HG03103 (cell line): Measurements from ENCODE around the gene CRX.
"Not testable (repeated sequence)": the region's sequence is repeated elsewhere in the genome, so short reads cannot be mapped to it uniquely, and the experiment has no call there.

Source experiments
- ATAC-seq: cut with Tn5 transposase; IDR thresholded peaks from one replicate; pipeline ENCODE4 v1.9.1; 2021; ENCODE audit warnings: low read depth; ENCODE audit not compliant: unreplicated experiment

Gene CRX

GRCh38 chr19:47858646-47859285 is 37.0 kb downstream of the CRX start, which contains the start of gene TPRX2:
TPRX2 (plus strand) TSS chr19:47859235; CDS start chr19:47859247, 12 bp downstream.
- not testable (repeated sequence) for ATAC-seq

DNA sequence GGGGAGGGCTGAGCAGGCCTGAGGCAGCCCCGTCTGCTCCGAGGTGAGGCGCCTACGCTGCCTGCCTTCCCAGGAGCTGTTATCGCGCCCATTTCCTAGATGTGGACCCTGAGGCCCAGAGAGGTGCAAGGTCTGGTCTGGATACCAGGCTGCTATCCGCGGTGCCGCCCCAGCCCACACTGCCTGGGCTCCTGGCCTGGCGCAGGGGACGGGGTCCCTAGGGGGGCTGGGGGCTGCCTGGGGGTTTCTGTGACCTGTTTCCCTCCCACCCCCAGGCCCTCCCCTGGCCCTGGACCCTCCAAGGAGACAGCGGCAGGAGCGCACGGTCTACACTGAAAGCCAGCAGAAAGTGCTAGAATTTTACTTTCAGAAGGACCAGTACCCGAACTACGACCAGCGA is 38.1 kb downstream of the CRX start:
- not testable (repeated sequence) for ATAC-seq

DNA sequence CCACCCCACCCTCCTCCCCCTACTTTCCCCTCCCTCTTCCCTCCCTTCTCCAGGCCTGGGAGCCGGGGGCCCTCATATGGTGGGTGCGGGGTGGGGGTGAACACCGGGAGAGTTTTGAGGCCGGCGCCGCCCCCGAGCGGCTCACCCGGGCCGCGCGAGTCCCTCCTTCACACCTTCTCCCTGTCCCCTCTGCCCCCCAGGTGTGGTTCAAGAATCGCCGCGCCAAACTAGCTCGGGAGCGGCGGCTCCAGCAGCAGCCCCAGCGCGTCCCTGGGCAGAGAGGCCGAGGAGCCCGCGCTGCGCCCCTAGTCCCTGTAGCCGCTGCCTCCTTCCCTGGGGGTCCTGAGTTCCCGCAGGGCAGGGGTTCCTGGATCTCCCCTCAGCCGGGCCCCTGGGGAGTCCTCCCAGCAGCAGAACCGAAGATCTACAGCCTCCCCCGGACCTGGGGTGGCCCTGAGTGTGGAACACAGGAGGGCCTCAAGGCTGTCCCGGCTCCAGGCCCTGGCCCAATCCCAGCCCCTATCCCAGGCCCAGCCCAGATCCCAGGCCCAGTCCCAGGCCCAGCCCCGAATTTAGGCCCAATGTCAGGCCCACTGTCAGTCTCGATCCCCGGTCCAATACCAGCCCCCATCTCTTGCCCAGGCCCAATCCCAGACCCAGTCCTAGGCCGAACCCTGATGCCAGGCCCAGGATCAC is 39.0 kb downstream of the CRX start:
- ATAC-seq, result no peak

DNA sequence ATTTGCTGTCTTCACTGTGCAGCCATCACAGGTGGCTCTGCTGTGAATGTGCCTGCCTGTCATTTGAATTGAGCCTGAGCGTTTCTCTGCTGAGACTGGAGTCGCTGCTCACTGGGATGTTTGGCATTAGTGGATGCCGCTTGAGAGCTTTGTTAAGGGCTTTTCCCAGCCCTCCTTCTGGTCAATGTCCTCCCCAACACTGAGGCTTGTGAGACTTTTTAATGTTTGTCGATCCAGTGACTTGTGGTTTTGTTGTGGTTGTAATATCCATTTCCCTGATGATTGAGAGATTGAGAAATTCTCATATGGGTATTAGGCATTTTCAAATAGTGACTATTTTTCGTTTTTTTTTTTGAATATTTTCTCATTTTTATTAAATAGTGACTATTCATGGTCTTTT is 39.9 kb downstream of the CRX start:
- no peak for ATAC-seq

DNA sequence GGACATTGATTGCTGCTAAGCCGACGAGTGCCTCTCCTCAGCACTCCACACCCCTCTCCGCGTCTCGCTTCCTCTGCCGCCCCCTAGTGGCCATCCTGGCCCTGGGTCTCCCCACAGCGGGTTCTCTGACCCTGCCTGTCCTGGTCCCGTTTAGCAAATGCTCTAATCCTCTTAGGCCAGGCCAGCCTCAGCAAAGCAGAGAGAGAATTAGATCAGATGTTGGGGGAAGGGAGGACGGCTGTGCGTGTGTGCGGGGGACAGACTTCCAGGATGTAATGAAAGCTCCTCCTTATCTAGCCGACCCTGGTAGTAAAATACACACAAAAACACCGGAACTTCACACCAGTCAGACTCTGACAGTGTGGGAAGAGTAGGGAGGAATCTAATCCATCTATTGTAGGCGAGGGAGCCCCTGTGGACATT is 41.8 kb downstream of the CRX start:
- ATAC-seq, result no peak

GRCh38 chr19:47865166-47865565 is 43.4 kb downstream of the CRX start:
- no peak for ATAC-seq

DNA sequence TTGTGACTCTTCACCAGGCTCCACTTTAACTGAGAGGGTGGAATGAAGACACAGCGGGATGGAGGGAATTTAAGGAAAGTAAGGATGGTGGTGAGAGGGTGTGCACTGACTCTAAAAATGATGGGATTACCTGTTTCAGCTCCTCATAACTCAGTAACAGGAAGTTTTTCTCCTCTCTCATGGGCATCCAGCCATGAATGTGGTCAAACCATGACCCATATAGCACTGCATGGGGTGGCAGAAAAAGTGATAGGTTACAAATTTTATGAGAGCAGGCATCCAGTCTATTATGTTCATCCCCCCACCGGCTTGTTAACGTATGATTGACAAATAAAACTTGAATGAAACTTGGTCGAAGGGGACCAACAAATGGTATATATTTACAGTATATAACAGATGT is 57.2 kb downstream of the CRX start:
- no peak for ATAC-seq

DNA sequence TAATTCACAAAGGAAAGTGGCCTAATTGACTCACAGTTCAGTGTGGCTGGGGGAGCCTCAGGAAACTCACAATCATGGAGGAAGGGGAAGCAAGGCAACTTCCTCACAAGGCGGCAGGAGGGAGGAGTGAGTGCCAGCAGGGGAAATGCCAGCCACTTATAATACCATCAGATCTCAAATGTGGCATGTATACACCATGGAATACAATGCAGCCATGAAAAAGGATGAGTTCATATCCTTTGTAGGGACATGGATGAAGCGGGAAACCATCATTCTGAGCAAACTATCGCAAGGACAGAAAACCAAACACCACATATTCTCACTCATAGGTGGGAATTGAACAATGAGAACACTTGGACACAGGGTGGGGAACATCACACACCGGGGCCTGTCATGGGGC is 57.6 kb downstream of the CRX start:
- ATAC-seq, result not testable (repeated sequence)

DNA sequence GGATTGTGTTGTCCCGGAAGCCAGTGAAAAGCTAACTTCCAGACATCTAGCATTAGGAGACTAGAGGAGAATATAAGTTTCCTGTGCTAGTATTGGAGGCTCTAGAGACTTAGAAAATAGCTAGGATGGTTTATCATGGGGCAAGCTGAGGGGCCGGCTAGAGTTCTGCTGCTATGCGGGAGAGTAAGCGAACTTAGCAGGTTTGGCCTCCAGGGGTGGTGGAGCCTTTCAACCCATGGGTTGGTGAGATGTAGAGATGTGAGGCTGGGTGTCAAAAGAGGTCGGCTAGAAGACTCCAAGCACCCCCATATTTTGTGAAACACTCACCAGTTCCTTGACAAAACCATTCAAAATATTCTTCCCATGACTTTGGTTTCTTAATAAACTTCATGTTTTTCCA is 60.0 kb downstream of the CRX start:
- ATAC-seq, result no peak

DNA sequence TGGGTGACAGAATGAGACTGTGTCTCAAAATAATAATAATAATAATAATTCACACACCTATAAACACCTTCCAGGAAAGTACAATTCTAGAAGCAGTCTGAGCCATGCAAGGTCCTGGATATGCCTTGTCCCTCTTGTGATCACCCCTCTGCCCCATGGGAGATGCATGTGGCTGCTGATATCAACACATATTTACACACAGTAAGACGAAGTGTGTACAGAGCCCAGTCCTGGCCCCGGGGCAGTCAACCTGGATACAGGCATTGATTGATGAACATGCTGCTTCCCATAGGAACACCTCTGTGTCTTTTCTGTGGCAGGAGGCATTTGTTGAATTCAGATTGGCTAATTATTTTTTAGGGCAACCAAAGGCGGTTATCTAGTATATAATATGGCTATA is 61.2 kb downstream of the CRX start:
- no peak for ATAC-seq

DNA sequence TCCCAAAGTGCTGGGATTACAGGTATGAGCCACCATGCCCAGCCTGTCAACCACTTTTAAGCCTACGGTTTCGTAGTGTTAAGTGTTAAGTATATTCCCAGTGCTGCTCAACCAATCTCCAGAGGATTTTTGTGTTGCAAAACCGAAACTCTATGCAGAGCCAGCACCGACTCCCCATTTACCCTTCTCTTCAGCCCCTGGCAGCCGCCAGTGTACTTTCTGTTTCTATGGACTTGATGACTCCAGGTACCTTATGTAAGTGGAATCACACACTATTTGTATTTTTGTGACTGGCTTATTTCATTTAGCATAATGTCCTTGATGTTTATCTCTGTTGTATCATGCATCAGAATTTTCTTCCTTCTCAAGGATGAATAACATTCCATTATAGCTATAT is 63.3 kb downstream of the CRX start:
- no peak for ATAC-seq

DNA sequence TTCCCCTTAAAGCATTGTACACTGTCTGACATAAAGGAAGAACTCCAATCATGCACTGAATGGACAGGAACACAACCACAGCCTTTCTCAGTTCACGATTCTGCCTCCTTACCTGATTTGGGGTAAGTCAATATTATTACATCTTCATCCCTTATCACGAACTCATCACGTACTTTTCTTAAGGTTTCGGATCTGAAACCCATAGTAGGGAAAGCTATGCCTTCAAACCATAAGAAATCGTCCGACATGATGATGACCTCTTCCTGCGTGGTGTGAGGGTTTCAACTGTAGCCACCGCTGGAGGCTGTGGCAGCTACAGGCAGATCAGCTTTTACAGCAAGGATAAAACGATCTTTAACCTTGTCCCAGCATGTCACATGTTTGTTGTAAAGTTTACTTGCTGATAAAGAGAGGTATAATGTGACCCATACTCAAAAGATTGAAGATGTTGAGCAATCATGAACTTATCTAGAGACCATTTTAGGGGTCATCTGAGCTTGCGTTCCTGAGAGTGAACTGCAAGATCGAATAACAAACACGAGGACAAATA is 64.3 kb downstream of the CRX start, which contains the start of gene SULT2A1:
Gene SULT2A1, minus strand, starts transcription at position 306 of the 550 bp plus-strand sequence. Its CDS starts 58 bp downstream, at position 248.
- ATAC-seq, result no peak

GRCh38 chr19:47890865-47891621 is 69.3 kb downstream of the CRX start:
- ATAC-seq, result no peak

DNA sequence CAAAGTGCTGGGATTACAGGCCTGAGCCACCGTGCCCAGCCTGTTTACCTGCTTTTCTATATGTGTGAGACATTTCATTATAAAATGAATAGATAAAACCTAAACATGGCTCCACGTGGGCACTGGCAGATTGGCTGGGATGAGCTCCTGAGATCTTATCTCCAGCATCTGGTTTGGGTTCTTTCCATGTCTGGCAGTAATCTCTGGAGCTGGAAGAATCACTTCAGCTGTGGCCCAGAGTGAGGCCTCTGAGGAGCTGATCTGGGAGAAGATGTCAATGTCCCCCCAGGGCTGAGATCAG is 69.8 kb downstream of the CRX start:
- no peak for ATAC-seq

DNA sequence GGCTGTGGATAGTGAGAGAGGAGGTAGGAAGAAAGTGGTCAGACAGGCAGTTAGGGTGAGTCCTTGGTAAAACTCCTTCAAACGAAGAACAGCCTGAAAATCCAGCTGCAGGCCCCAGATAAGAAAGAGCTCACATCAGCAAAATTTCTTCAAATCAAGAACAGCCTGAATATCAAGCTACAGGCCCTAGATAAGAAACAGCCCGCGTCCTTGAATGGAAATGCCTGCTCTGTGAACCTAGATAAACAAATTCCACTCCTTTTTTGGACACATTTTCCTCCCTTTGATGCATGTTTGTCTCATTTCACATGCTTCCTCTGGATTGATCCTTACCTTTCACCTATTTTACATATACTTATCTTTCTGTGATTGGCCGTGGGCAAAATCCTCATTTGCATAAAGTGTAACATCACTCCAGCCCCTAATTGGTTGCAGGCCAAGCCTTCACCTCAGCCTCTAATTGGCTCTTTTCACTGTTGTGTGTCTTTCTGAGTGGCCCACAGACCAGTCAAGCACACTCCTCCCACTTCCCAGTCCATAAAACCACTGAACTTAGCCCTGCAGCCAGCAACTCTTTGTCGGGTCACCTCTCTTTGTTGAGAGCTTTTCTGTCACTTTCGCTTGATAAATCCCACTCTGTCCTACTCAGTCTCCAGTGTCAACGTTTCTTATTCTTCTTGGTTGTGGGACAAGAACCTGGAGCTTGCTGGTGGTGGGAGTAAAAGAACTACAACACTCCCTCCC is 70.4 kb downstream of the CRX start:
- ATAC-seq, result no peak
